Hematopoietic multipotent progenitor cell treated with erythropoietin and hydrocortisone succinate and interleukin-3 and kit ligand, for 17 days (in vitro differentiated cells): Measurements from ENCODE around the gene MAGEF1.

ENCODE experiments used
- DNase-seq: peaks from one replicate; pipeline ENCODE4 v3.0.0-alpha.2; 2015; ENCODE audit warnings: low spot score

MAGEF1 gene

DNA sequence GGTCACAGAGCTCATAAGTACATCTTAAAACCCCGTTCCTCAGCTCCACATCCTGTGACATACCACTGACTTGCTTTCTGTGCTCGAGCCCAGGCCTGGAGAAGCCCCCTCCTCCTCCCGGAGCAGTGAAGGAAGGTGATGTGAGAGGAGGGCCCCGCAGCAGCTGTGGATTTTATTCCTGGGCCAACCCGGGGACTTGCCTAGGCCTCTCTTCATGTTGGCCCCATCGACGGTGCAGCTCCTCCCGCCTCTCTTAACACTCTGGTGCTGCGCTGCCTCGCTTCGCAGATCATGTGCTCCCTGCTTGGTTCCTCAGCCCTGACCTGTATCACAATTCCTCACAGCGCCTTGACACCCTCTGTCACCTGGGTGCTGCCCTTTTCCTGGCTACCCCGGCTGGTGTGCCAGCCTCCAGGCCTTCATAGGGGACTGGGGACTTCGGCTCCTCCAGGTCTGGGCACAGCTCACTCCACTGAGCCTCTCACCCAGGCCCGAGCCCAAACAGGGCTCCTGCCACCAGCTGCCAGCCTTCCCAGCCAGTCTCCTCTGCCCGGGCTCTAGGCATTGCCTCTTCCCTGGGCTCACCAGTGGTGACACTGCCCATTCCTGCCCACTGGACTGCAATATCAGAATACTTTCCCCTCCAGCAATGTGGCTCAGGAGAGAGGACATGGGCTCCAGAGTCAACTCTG, 21.5 kb downstream of the MAGEF1 start:
- DNase-seq, result no peak

DNA sequence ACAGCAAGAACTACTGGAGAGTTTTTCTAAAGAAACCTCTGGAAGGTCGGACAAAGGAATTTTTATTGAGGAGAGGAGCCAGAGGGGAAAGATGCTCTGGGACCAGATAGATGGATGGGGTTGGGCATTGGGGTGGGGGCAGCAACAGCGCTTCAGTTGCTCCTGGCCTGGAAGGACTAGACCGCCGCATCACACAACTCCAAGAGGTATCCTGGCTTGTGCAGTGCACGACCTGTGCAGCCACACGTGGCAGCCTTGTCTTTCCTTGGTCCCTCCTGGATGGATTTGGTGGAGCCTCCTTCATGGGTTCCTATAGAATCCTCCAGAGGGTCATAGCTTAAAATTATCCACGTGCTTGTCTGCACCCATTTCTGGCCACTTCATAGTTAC, 23.0 kb downstream of the MAGEF1 start:
- no peak for DNase-seq

DNA sequence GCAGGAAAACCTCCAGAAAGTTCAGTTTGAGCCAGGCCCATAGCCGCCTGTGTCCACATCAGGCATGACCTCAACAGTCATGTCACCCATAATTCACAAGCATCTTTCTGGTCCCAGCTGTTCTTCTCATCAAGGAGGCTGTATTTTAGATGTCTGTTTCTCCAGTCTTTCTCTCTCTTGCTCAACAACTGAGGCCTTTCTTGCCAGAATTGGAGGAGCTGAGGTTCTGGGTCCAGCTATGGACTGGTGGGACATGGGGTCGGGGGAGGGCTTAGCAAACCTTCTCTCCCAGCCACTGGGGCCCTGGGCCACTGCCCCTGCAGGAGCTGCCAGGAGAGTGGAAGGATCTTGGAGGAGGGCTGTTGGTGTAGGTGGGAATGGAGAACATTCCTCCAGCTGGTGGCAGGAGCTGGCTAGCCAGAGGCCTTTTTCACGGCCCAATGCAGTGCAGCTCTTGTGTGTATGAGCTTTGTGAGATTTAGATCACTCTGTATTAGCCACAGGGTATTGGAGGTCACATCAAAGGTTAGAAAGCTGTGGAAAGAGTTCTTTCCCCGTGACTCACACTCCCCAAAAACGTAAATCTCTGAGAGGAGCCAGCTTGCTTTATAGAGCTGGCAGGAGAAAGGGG, 23.5 kb downstream of the MAGEF1 start:
- DNase-seq, result no peak

DNA sequence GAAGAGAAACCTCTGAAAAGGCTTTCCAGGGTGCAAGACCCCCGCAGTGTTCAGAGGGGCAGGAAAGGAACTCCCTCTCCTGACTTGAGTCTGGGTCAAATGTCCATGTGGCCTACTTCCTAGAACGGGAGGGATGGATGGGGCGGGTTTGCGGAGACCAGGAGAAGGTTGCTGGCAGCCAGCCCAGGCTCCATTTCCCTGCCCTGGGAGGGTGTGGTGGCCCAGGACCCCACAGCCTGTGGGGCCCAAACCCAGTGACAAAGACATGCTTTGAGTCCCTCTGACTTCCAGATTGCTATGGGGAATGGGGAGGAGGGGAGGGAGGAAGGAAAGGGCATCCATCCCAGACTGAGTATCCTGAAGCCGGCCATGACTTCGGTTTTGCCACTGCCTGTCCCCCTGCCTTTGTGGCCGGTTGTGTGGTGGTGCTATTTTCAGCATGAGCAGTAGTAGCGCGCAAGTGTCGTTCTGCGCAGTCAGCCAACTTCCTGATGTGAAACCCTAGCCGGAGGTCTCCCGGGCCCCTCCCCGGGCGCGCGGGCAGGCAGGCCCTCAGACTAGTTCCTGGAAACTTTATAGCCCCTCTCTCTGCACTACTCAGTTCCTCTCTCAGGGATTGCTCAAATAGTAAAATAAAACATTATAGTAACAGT, 24.4 kb downstream of the MAGEF1 start:
- DNase-seq, result no peak

DNA sequence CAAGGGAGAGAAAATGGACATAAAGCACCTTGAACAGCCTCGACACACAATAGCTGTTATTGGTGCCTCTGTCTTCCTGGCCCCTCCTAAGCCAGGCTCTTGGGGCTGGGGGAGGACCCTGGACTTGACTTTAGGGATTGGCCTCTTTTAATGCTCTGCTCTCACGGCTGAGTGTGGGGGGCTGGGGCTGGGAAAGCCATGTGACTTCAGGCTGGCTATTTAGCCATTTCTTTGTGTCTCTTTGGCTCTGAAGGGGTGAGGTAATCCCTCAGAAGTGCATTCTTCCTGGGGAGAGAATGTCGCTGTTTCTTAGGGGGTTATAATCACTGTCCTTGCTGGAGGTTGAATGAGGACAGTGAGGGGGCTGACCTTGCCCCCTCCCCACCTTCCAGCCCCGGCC, 26.2 kb downstream of the MAGEF1 start:
- DNase-seq, result no peak

DNA sequence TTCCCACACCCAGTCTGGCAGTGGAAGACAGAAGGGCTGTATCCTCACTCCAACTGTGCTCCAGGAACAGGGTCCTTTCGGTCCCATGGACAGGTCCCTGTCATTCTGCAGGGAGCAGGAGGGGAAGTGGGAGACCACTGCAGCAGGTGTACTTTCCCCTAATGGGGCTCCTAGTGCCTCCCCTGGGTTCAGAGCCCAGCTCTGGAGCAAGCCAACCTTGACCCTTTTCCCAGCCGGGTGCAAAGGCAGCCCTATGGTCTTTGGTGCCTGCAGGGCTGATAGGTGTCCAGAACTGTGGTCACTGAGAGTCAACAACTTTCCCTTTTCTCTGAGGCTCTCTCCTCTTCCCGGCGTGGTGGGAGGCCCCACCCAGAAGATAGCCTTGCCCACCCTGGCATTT, 26.8 kb downstream of the MAGEF1 start:
- no peak for DNase-seq

DNA sequence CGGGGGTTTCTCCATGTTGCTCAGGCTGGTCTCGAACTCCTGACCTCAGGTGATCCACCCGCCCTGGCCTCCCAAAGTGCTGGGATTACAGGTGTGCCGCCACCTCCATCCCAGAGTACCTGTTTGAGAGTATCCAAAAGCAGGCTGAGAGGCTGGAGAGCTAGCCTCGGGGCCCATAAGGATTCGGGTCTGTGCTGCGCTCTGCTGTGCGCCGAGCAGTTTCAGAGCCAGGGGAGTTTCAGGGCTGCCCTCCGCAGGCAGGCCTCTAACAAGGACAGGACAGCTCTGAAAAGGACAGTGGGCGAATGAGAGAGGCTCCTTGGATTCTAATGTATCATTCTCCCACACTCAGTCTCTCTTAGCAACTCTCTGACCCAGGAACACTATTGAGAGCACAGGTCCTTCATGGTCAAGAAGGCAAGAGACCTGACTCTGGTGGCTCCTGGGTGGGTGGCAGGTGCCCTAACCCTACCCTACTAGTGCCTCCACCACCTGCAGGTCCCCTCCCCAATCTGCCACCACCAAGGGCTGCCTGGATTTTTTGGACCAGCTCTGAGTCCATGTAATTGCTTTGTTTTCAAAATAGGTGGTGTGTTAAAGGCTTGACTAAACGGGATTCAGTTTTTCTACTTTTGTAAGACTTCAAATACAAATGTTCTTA, 27.8 kb downstream of the MAGEF1 start:
- no peak for DNase-seq

DNA sequence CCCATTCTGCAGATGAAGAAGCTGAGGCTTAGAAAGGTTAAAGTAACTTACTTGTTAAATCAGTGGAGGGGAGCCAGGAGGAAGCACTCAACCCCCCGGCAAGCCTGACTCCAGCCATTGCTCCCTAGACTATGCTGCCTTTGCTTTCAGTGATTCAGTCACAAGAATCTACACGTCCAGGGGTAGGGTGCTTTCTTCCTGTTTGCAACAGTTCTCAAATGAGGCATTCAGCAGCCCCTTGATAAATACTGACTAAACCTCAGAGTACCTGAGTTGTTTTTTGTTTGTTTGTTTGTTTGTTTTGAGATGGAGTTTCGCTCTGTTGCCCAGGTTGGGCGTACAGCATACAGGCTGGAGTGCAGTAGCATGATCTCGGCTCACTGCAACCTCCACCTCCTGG, 28.6 kb downstream of the MAGEF1 start:
- no peak for DNase-seq

DNA sequence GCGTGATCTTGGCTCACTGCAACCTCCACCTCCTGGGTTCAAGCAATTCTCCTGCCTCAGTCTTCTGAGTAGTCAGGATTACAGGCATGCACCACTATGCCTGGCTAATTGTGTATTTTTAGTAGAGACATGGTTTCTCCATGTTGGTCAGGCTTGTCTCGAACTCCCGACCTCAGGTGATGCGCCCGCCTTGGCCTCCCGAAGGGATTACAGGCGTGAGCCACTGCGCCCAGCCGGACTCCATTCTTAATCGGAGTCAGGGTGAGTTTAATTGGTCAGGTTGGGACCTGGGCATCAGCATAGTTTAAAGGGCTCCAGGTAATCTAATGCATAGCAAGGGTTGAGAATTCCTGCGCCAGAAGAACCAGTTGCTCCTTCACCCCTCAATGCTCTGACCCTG, 29.2 kb downstream of the MAGEF1 start:
- DNase-seq, result no peak

DNA sequence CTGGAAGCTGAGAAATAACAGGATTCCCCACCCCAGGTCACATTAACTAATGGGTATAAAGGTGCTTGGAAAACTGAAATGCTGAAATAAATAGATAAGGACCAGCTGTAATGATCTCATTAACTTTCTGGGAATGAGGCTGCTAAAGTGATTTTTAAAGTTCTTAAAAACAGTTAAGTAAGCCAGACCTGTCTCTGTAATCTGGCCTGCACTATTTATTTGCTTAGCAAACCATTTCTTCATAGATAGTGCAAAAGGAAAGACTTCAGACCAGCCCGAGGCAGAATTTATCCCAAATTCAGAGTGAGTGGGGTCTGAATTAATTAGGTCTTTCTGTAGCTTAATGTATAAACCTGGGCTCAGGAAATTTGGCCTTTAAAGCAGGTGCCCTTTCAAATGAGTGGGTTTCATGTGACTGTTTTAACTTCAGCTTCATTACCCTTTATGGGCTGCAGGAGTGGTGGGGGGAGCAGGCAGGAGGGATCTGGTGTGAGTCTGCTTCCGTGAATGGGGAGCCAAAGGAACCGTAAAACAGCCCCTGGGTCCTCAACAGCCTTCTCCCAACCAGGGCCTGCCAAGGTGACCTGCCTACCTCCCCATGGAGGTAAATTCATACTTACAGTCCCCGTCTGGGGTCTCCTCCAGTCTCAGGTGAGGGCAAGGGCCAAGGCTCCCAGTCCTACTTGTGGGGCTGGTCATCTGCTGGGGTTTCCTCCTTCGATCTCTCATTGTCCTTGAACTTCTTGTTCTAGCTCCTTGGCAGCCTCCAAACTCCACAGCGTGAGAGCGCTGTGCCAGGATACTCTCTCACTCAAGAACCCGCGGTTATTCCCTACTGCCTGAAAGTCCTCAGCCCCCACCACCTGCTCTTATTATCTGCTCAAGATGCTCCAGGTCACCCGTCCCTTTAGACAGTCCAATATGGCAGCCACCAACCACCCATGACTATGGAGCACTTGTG, 31.2 kb downstream of the MAGEF1 start:
- no peak for DNase-seq

DNA sequence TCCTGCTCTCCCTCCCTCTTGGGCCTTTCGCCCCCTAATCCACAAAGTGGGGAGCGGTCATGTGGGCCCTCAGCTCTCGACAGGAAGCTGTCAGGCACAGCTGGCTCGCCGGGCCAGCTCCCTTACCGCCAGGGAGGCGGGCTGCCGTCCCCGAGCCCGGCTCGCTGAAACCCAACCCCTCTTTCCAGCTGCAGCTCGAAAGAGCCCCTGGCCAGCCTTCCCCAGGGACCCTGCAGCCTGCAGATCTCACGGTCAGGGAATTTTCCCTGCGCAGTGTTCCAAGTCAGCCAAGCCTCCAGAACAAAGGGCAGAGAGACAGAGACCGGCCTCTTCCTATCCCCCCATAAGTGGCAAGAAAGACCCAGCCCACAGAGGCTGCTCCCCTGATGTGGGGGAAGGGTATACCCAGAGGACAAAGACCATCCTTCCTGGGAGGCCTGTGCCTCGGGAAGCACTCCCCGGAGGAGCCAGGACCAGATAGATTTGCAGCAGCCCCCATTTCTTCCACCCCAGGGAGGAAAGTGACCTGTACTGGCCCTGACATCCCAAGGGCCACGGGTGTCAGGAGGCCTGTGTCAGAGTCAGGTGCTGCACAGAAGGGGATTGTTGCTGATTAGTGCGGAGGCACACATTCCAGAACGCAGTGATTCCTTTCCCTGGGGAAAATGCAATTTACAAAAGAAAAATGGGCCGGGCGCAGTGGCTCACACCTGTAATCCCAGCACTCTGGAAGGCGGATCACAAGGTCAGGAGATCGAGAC, 32.6 kb downstream of the MAGEF1 start:
- DNase-seq, result no peak

DNA sequence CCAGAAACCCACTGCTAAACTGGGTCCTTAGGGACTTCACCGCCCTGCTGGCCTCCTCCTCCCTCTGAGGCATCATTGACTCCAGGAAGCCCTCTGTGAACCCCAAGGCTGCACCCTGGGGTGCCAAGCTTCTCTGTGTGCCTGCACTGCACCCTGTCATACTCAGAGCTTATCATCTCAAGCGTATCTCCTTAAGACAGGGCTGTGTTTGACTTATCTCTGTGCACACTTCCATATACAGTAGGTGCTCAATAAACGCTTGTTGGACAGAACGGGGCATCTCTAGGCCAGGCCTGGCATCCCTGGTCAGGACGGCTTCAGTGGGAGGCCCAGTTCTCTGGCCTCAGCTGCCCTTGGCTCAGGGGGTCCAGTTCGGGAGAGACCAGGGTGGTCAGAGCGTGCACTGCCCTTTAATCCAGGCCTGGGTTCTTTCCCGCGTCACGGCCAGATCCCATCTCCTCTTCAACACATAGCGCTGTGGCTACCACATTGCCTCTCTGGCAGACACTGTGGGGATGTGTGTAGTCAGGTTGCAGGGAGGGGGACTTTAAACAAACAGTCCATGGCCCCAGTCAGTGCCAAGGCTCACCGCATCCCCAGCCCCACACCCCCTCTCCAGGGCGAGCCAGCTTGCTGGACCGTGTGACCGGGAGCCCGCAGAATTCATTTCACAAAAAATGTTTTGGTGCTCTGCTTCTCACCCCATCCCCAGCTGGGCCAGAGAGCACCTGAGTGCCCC, 33.4 kb downstream of the MAGEF1 start:
- DNase-seq, result no peak

DNA sequence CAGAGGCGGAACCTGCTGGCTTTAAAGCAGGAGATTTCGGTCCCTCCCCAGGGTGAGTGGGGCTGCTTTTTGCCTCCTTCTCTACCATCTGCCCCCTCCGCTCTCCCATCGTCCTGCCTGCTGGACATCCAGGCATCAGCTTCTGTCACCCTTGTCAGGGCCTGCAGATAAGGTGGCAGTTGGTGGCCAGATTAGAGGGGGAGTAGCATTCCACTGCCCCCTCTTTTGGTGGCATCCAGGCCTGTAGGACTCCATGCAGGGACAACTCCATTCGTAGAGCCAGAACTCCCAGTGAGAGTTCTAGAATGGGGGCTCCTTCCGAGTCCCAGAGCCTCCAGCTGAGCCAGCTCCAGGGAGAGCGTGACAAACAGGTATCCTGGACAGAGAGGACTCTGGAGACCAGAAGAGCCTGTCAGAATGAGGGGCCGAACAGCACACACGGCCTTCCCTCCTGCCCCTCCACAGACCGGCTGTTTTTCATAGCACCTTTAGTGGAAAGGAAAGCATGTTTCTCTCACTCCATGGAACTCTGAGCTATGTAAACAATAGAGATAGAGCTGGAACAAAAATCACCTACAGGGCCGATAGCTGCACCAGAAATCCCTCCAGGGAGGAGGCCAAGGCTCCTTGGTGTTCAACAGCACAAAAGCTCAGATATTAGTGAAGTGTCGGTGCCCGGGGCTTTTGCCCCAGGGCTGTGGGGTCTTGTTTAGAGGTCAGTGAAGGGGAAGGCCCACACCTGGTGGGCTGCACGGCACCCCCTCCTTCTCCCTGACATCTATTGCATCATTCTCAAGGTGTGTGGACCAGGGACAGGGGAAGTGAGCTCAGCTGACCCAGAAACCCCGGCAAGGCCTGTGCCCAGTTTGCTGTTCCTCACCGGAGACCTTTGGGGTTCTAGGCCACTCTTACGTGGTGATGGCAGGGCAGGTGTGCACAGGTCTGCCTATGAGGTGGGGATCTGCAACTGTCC, 34.2 kb downstream of the MAGEF1 start:
- no peak for DNase-seq

DNA sequence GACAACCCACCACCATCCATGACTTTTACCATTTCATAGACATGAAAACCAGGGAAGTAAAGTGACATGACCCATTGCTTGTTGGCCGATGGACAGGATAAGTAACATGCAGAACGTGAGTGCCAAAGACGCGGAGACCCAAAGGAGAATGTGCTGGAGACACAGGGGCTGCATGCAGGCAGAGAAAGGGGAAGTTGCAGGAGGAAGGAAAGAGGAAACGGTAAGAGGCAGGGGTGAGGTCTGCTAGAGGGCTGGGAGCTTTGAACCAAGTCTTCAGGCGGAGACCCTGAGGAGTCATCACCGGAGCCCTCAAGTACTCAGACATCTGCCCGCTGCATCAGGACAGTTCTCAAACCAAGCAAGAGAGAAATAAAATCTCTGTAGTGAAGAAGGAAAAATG, 34.9 kb downstream of the MAGEF1 start:
- DNase-seq, result no peak

DNA sequence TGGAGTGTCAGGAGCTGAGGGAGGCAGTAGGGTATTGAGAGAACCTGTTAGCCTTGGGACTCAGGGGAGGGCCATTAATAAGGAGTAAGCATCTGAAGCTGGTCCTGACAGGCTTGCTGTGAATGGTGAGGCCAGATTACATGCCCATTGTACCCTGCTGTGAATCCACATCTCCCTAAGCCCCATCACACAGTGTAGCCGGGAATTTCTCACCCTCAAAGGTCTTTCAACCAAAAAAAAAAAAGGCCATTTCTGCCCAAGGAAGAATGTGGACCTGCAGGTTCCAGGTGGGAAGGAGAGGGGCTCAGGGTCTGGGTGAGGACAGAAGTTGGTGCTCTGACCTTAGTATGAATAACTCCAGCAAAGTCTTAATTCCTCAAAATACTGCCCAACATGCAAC, 37.2 kb downstream of the MAGEF1 start:
- DNase-seq, result no peak

DNA sequence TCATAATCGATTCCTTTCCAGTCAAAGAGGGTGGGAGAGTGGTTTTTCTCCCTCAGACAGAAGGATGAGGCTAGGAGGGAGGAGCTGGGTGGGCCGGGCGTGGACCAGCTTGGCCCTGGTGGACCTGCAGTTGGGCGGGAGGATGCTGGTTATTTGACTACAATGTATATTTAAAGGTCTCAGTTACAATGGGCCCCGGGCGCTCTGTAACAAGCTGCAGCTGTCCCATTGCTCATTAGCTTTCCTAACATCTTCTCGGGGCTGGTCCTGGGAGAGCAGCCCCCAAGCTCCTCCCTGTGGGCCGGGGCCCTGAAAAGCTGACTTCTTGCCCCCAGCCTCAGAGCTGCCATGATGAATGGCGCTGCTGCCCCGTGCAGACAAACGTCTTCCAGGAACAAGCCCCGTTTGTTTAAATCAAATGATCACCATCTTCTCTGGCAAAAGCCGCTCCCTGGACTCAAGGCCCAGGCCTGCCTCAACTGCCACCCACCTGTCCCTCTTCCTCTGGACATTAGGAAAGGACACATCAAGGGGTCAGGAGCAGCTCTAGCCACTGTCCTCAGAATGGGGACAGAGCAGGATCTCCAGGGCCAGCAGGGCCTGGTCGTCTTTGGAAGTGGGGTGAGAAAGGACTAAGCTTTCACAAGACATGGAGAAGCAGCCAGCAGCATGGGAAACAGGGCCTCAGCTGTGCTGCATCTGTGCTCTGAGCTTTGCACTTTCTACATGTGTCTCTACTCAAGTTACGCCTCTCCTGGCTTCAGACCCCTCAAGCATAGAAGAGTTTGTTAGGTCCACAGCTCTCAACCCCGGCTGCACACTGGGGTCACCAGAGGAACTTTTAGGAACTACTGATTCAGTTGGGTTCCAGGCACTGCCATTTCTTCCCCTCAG, 38.6 kb downstream of the MAGEF1 start:
- no peak for DNase-seq

DNA sequence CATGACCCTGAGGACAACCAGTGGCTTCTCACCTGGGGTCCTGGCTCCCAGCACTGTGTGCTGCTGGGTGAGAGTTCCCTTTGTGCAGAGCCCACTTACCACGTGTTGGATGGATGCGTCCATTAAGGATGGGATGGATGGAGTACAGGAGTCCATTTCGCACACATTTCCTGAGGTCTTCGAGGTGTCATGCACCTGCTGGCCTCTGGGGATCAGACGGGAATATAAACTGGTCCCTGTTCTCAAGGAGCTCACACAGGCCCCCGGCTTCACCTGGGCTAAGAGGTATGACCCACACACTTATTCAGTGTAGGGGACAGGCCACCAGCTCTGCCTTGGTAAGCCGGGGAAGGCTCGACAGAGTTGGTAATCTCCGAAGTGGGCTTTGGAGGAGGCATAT, 39.5 kb downstream of the MAGEF1 start:
- no peak for DNase-seq

DNA sequence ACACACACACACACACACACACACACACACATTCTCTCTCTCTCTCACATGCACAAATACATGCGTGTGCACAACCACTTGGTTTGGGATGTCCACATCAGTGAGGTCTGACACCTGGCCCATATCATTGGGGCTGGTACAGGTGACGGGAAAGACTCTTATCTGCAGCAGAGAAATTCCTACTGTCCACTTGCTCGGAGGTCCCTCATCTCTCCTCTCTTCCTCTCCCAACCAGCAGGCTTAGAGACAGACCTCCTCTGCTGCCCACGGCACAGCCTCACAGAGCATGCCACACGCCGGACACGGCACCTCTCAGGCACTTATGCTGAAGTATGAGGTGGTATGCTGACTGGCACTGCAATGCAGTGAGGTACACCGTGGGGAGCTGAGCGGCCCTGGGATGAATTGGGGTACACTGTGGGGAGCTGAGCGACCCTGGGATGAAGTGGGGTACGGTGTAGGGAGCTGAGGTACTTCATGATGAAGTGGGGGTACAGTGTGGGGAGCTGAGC, 41.7 kb downstream of the MAGEF1 start:
- no peak for DNase-seq
